GM23338 (cell line): Measurements from ENCODE around the gene NOP9. TPM values are rescaled to one million over a fixed set of nuclear protein-coding genes. Genes with fewer than 3 reads are reported as not detected.

Source experiments
- ATAC-seq: fragments of 200-7000 bp; cut with Tn5 transposase; 3 replicates; pipeline ENCODE4 v1.9.1; 2020
- DNase-seq: peaks from one replicate; pipeline ENCODE4 v3.0.0-alpha.2; 2015; ENCODE audit warnings: low spot score
- H2AFZ ChIP-seq: fragments of 200-600 bp; sonication (generic); 2 replicates; pipeline ENCODE4 v1.8.0; 2016; ENCODE audit warnings: antibody characterized with exemption, mild to moderate bottlenecking, moderate library complexity
- H3F3A ChIP-seq: fragments of 200-600 bp; sonication (generic); replicated peaks from 2 replicates; pipeline ENCODE4 v1.8.0; 2017; ENCODE audit warnings: antibody characterized with exemption, mixed run types, low read depth
- H3K27ac ChIP-seq: fragments of 200-600 bp; sonication (generic); 2 replicates; pipeline ENCODE4 v1.6.1; 2016; ENCODE audit warnings: low read depth
- H3K27me3 ChIP-seq: fragments of 200-600 bp; sonication (generic); 2 replicates; pipeline ENCODE4 v1.8.0; 2016; ENCODE audit warnings: mild to moderate bottlenecking, mixed run types, moderate library complexity; ENCODE audit not compliant: insufficient read depth
- H3K36me3 ChIP-seq: fragments of 200-600 bp; sonication (generic); 2 replicates; pipeline ENCODE4 v1.8.0; 2016; ENCODE audit warnings: mild to moderate bottlenecking; ENCODE audit not compliant: insufficient read depth
- H3K4me1 ChIP-seq: fragments of 200-600 bp; sonication (generic); 2 replicates; pipeline ENCODE4 v1.8.0; 2016; ENCODE audit warnings: mild to moderate bottlenecking, moderate library complexity; ENCODE audit not compliant: insufficient read depth
- H3K4me2 ChIP-seq: fragments of 200-600 bp; sonication (generic); 2 replicates; pipeline ENCODE4 v1.7.1; 2017; ENCODE audit warnings: mixed run types
- H3K4me3 ChIP-seq: fragments of 200-600 bp; sonication (generic); 2 replicates; pipeline ENCODE4 v1.6.1; 2016; ENCODE audit warnings: mixed run types
- H3K79me2 ChIP-seq: fragments of 200-600 bp; sonication (generic); replicated peaks from 2 replicates; pipeline ENCODE4 v1.8.0; 2017; ENCODE audit warnings: mild to moderate bottlenecking; ENCODE audit not compliant: insufficient read depth
- H3K9me2 ChIP-seq: fragments of 200-600 bp; sonication (generic); 2 replicates; pipeline ENCODE4 v1.8.0; 2017; ENCODE audit not compliant: insufficient read depth
- H4K20me1 ChIP-seq: fragments of 200-600 bp; sonication (generic); replicated peaks from 2 replicates; pipeline ENCODE4 v1.8.0; 2017; ENCODE audit warnings: mild to moderate bottlenecking; ENCODE audit not compliant: insufficient read depth
- H3K27ac Mint-ChIP-seq: 2 replicates; pipeline ENCODE4 v1.8.0; 2020; ENCODE audit warnings: inconsistent platforms, mild to moderate bottlenecking, moderate library complexity, mixed read lengths
- H3K27me3 Mint-ChIP-seq: 3 replicates; pipeline ENCODE4 v1.8.0; 2022; ENCODE audit warnings: low read depth, mild to moderate bottlenecking, moderate library complexity, mixed read lengths, inconsistent platforms; ENCODE audit not compliant: insufficient read depth, poor library complexity
- H3K36me3 Mint-ChIP-seq: 3 replicates; pipeline ENCODE4 v1.8.0; 2021; ENCODE audit warnings: low read depth, mild to moderate bottlenecking, inconsistent platforms, moderate library complexity, mixed read lengths
- H3K4me1 Mint-ChIP-seq: 3 replicates; pipeline ENCODE4 v1.8.0; 2020; ENCODE audit warnings: mild to moderate bottlenecking, inconsistent platforms, mixed read lengths
- H3K4me3 Mint-ChIP-seq: 3 replicates; pipeline ENCODE4 v1.8.0; 2021; ENCODE audit warnings: moderate library complexity, mild to moderate bottlenecking, inconsistent platforms, mixed read lengths
- H3K9me3 Mint-ChIP-seq: 3 replicates; pipeline ENCODE4 v1.8.0; 2020; ENCODE audit warnings: moderate library complexity, mild to moderate bottlenecking, inconsistent platforms, mixed read lengths
- EZH2phosphoT487 ChIP-seq: fragments of 200-600 bp; sonication (generic); IDR thresholded peaks from one replicate; pipeline ENCODE4 v1.8.1; 2018; ENCODE audit warnings: antibody characterized with exemption; ENCODE audit not compliant: unreplicated experiment
- JUNB ChIP-seq: IDR thresholded peaks from one replicate; pipeline ENCODE4 v1.6.1; 2016; ENCODE audit warnings: antibody characterized with exemption; ENCODE audit not compliant: unreplicated experiment
- NANOG ChIP-seq: IDR thresholded peaks from 2 replicates; pipeline ENCODE4 v1.6.1; 2016; ENCODE audit warnings: antibody characterized with exemption, borderline replicate concordance
- POLR2AphosphoS5 ChIP-seq: IDR thresholded peaks from 2 replicates; pipeline ENCODE4 v1.6.1; 2016; ENCODE audit warnings: antibody characterized with exemption, low read depth
- STAT1 ChIP-seq: IDR thresholded peaks from one replicate; pipeline ENCODE4 v1.6.1; 2016; ENCODE audit warnings: antibody characterized with exemption; ENCODE audit not compliant: unreplicated experiment
- ZNF114 ChIP-seq: fragments of 250-450 bp; sonication (Bioruptor Pico); IDR thresholded peaks from 2 replicates; pipeline ENCODE4 v1.5.0; 2020; ENCODE audit warnings: mild to moderate bottlenecking, moderate library complexity
- ZNF331 ChIP-seq: fragments of 250-450 bp; sonication (Bioruptor Pico); IDR thresholded peaks from 2 replicates; pipeline ENCODE4 v1.5.0; 2020; ENCODE audit warnings: low read depth, mild to moderate bottlenecking, moderate library complexity
- ZNF462 ChIP-seq: fragments of 250-450 bp; sonication (Bioruptor Pico); IDR thresholded peaks from 2 replicates; pipeline ENCODE4 v1.5.0; 2020; ENCODE audit warnings: mild to moderate bottlenecking, moderate library complexity
- polyA plus RNA-seq: library from polyadenylated mRNA; unstranded; fragments of >200 nt; fragmentation: Nextera tagmentation; extraction: Ambion mirVana; gene quantifications from 2 replicates; pipeline ENCODE4 v1.2.1, GENCODE V29; 2016
- total RNA-seq: library from RNA; depleted of rRNA; stranded (reverse); fragments of >200 nt; shearing (Covaris generic); gene quantifications from 2 replicates; pipeline ENCODE4 v1.2.3, GENCODE V29; 2014
- TF ChIP-seq, protein P1 (sequence below): IDR thresholded peaks from 2 replicates; pipeline ENCODE4 v1.6.1; 2016; ENCODE audit warnings: antibody characterized with exemption

Gene NOP9
- total and polyA plus RNA-seq, 2 experiments from 2014 or later, result 7.9 to 32.8 TPM

GRCh38 chr14:24282736-24283135 is 16.9 kb upstream of the NOP9 start (continued):
- TF ChIP-seq ZNF462, result no peak
- no peak for TF ChIP-seq EZH2phosphoT487

GRCh38 chr14:24283796-24284460 is 15.7 kb upstream of the NOP9 start:
- no peak overlapping the region for H3K4me2 ChIP-seq
- H3K4me1 ChIP-seq, result no peaks in the 10 kb centered on the region
- H3K27ac ChIP-seq, result no peak overlapping the region
- no peaks in the 10 kb centered on the region; the same call in 1 of the 2 replicates for H4K20me1 ChIP-seq
- no peaks in the 10 kb centered on the region; the same call in 2 of the 3 replicates for H3K36me3 Mint-ChIP-seq
- no peaks in the 10 kb centered on the region for H3F3A ChIP-seq
- no peaks in the 10 kb centered on the region for H3K79me2 ChIP-seq
- ATAC-seq (no peak), DNase-seq (no peak)
- H3K36me3 ChIP-seq, result no peaks in the 10 kb centered on the region
- no peaks in the 10 kb centered on the region; the same call in 2 of the 3 replicates for H3K4me1 Mint-ChIP-seq
- no peak overlapping the region for H3K4me3 Mint-ChIP-seq
- no peaks in the 10 kb centered on the region for H3K27me3 ChIP-seq
- H3K27me3 Mint-ChIP-seq, result peaks cover 14% of the 10 kb centered on the region
- no peaks in the 10 kb centered on the region for H3K9me2 ChIP-seq
- no peak overlapping the region for H3K4me3 ChIP-seq
- H2AFZ ChIP-seq, result no peak overlapping the region
- no peak overlapping the region for H3K27ac Mint-ChIP-seq
- no peaks in the 10 kb centered on the region for H3K9me3 Mint-ChIP-seq
- TF ChIP-seq ZNF462 (no peak), JUNB (no peak), ZNF114 (no peak), STAT1 (no peak), POLR2AphosphoS5 (no peak), ZNF331 (CRISPR knock-in tag) (no peak), NANOG (no peak)
- TF ChIP-seq, protein P1, sequence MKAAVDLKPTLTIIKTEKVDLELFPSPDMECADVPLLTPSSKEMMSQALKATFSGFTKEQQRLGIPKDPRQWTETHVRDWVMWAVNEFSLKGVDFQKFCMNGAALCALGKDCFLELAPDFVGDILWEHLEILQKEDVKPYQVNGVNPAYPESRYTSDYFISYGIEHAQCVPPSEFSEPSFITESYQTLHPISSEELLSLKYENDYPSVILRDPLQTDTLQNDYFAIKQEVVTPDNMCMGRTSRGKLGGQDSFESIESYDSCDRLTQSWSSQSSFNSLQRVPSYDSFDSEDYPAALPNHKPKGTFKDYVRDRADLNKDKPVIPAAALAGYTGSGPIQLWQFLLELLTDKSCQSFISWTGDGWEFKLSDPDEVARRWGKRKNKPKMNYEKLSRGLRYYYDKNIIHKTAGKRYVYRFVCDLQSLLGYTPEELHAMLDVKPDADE, result no peak
